Measurements from ENCODE around the gene EDDM13. TPM values are rescaled to one million over a fixed set of nuclear protein-coding genes. Genes with fewer than 3 reads are reported as not detected.

Gene EDDM13
- total RNA-seq, 3 donors from 2014 or later (not counting 1 experiment from before 2014, with no cell fraction given) = 1.5 to 3.1 (median 2.6) TPM

DNA sequence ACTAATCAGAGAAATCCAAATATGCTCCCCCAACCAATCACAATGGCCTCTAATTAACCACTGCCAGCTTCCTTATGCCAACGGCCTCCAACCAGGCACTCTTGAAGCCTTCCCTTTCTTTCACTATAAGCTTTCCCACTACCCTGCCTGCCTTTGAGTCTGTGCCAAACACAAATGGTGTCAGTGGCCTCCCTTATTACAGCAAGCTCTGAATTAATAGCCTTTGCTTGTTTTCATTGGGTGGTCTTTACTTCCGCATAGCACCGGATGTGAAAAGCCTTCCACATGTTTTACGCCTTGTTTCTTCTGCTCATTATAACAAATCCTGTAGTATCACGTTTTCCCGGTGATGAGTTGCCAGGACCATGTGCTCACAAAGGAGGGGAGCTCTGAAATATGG, 1.4 kb upstream of the EDDM13 start:
- Mint-ChIP-seq H3K9me3 (no peaks in the 10 kb centered on the region), H3K36me3 (no peaks in the 10 kb centered on the region), H3K27ac (no peak overlapping the region), H3K4me3 (no peak overlapping the region), H3K4me1 (peaks cover 12 to 25% of the 10 kb centered on the region in 2 donors), H3K27me3 (ENCODE audit: low read depth in 2 of 2) (no peaks in the 10 kb centered on the region)
- TF ChIP-seq, protein P1, sequence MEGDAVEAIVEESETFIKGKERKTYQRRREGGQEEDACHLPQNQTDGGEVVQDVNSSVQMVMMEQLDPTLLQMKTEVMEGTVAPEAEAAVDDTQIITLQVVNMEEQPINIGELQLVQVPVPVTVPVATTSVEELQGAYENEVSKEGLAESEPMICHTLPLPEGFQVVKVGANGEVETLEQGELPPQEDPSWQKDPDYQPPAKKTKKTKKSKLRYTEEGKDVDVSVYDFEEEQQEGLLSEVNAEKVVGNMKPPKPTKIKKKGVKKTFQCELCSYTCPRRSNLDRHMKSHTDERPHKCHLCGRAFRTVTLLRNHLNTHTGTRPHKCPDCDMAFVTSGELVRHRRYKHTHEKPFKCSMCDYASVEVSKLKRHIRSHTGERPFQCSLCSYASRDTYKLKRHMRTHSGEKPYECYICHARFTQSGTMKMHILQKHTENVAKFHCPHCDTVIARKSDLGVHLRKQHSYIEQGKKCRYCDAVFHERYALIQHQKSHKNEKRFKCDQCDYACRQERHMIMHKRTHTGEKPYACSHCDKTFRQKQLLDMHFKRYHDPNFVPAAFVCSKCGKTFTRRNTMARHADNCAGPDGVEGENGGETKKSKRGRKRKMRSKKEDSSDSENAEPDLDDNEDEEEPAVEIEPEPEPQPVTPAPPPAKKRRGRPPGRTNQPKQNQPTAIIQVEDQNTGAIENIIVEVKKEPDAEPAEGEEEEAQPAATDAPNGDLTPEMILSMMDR (IDR thresholded peaks at IDR 0.05) = no peak
- Histone ChIP-seq H3K4me3 (ENCODE audit: low read length) (no peak overlapping the region), H3K4me1 (ENCODE audit: control insufficient read depth, insufficient read depth, low read length) (no peaks in the 10 kb centered on the region), H3K9me3 (ENCODE audit: control insufficient read depth, insufficient read depth, low read length) (no peaks in the 10 kb centered on the region), H3K36me3 (ENCODE audit: control insufficient read depth, insufficient read depth, low read length) (no peaks in the 10 kb centered on the region), H3K27me3 (ENCODE audit: control insufficient read depth, insufficient read depth, low read length) (no peaks in the 10 kb centered on the region), H3K27ac (ENCODE audit: low read length) (no peak overlapping the region)
- WGBS (ENCODE audit: insufficient coverage) = 92% methylated on average over 6 of the region's 6 CpGs
- DNase-seq (no peak), ATAC-seq (no peak)
- intact Hi-C loops (cut with micrococcal nuclease) = no loop called here

DNA sequence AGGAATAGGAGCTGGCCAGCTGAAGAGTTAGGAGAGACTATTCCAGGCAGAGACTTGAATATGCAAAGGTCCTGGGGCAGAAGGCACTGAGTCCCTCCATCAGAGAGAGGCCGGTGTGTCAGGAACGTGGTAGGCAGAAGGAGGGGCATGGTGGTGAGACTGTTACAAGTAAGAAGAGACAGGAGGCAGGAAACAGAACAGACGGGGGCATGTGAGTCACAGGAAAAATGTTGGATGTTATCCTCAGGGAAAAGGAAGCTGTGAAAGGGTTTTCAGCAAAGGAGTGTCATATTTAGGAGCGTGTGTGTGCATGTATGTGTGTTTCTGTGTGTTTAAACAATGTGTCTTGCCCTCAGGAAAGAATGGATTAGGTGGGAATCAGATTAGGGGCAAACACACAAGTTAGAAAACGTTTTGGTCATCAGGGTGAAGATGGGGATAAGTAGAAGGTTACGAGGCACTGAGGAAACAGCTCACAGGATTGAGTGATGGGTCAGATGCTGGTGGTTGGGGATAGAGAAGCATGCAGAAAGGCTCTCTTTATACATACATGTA, 1.1 kb downstream of the EDDM13 start:
- Mint-ChIP-seq H3K9me3 (no peaks in the 10 kb centered on the region), H3K36me3 (no peaks in the 10 kb centered on the region), H3K27ac (no peak overlapping the region), H3K4me3 (no peak overlapping the region), H3K4me1 (peaks cover 12 to 25% of the 10 kb centered on the region in 2 donors), H3K27me3 (ENCODE audit: low read depth in 2 of 2) (no peaks in the 10 kb centered on the region)
- 64% methylated on average over 6 of the region's 6 CpGs for WGBS (ENCODE audit: insufficient coverage)
- H3K27ac ChIP-seq (ENCODE audit: low read length) = no peak overlapping the region
- ATAC-seq (no peak), DNase-seq (no peak)
- no peaks in the 10 kb centered on the region for H3K36me3 ChIP-seq (ENCODE audit: control insufficient read depth, insufficient read depth, low read length)
- TF ChIP-seq, protein P1 (IDR thresholded peaks at IDR 0.05) = no peak
- intact Hi-C loops (cut with micrococcal nuclease) = no loop called here
- H3K4me1 ChIP-seq (ENCODE audit: control insufficient read depth, insufficient read depth, low read length) = no peaks in the 10 kb centered on the region
- H3K4me3 ChIP-seq (ENCODE audit: low read length) = no peak overlapping the region
- no peaks in the 10 kb centered on the region for H3K27me3 ChIP-seq (ENCODE audit: control insufficient read depth, insufficient read depth, low read length)
- H3K9me3 ChIP-seq (ENCODE audit: control insufficient read depth, insufficient read depth, low read length) = no peaks in the 10 kb centered on the region

DNA sequence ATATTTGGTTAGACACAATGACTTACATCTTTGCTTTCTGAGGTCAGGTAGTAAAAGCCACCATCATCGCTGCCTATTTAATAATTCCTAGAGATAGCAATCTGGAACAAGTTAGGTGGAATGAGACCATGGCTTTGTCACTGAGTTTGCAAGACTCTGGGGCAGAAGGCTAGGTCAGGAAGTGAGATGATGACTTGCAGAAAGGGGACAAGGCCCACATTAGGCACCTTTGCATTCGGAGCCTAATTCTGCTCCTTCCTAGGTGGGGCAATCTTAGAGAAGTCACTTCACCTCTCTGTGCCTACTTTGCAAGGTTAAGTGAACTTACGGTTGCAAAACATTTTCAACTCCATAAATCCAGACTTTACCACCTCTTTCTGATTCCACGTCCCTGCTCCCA, 10.3 kb downstream of the EDDM13 start:
- H3K27me3 Mint-ChIP-seq (ENCODE audit: low read depth in 2 of 2) = no peaks in the 10 kb centered on the region
- Histone ChIP-seq H3K36me3 (ENCODE audit: control insufficient read depth, insufficient read depth, low read length) (no peaks in the 10 kb centered on the region), H3K27me3 (ENCODE audit: control insufficient read depth, insufficient read depth, low read length) (no peaks in the 10 kb centered on the region), H3K27ac (ENCODE audit: low read length) (no peak overlapping the region), H3K4me1 (ENCODE audit: control insufficient read depth, insufficient read depth, low read length) (no peaks in the 10 kb centered on the region), H3K9me3 (ENCODE audit: control insufficient read depth, insufficient read depth, low read length) (no peaks in the 10 kb centered on the region), H3K4me3 (ENCODE audit: low read length) (no peak overlapping the region)
- DNase-seq = no peak
- ATAC-seq = no peak
- H3K27ac Mint-ChIP-seq = no peak overlapping the region
- no peaks in the 10 kb centered on the region for H3K4me1 Mint-ChIP-seq
- TF ChIP-seq, protein P1 (IDR thresholded peaks at IDR 0.05) = no peak
- no peak overlapping the region for H3K4me3 Mint-ChIP-seq
- no peaks in the 10 kb centered on the region for H3K36me3 Mint-ChIP-seq
- no peaks in the 10 kb centered on the region for H3K9me3 Mint-ChIP-seq
- intact Hi-C loops (cut with micrococcal nuclease) = no loop called here
- WGBS (ENCODE audit: insufficient coverage) = 93% methylated on average over 4 of the region's 4 CpGs

DNA sequence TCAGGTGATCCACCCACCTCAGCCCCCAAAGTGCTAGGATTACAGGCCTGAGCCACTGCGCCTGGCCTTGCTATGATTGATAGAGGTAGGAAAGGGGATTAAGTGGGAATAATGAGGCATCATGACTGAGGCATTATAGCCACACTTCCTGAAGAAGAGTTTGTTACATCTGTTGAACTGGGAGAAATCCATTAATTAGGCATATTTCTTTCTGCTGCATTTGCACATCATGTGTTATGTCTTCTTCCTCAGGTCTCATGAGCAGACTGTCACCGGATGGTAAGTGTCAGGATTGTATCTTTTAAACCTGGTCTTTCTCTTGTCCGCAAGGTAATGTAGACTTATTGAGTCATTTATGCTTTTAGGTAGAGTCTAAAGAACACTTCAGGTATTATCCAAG, 12.2 kb downstream of the EDDM13 start:
- intact Hi-C loops (cut with micrococcal nuclease) = no loop called here
- Histone ChIP-seq H3K4me1 (ENCODE audit: control insufficient read depth, insufficient read depth, low read length) (no peaks in the 10 kb centered on the region), H3K27me3 (ENCODE audit: control insufficient read depth, insufficient read depth, low read length) (no peaks in the 10 kb centered on the region), H3K36me3 (ENCODE audit: control insufficient read depth, insufficient read depth, low read length) (no peaks in the 10 kb centered on the region), H3K27ac (ENCODE audit: low read length) (no peak overlapping the region), H3K9me3 (ENCODE audit: control insufficient read depth, insufficient read depth, low read length) (no peaks in the 10 kb centered on the region), H3K4me3 (ENCODE audit: low read length) (no peak overlapping the region)
- Mint-ChIP-seq H3K4me1 (no peaks in the 10 kb centered on the region), H3K36me3 (no peaks in the 10 kb centered on the region), H3K4me3 (no peak overlapping the region), H3K27me3 (ENCODE audit: low read depth in 2 of 2) (no peaks in the 10 kb centered on the region), H3K27ac (no peak overlapping the region), H3K9me3 (no peaks in the 10 kb centered on the region)
- DNase-seq = no peak
- WGBS (ENCODE audit: insufficient coverage) = 96% methylated on average over 3 of the region's 3 CpGs
- TF ChIP-seq, protein P1 (IDR thresholded peaks at IDR 0.05) = no peak
- ATAC-seq = no peak
